Tibial nerve (tissue), 3 donors: ENCODE measurements around the gene TTC21A.

Source experiments
- CTCF ChIP-seq, 5 experiments: fragments of 200-600 bp in 3 of 5; fragments of 450-650 bp in 2 of 5; sonication (generic) in 3 of 5; IDR thresholded peaks; one replicate each; pipeline ENCODE4 v1.5.1; 2016 to 2019; ENCODE audit warnings: antibody characterized with exemption in 5 of 5, mild to moderate bottlenecking in 3 of 5, moderate library complexity in 2 of 5
- POLR2A ChIP-seq, 2 donors: fragments of 450-650 bp; IDR thresholded peaks; one replicate each; pipeline ENCODE4 v1.6.1; 2017; ENCODE audit warnings: antibody characterized with exemption in 2 of 2, mild to moderate bottlenecking in 2 of 2, moderate library complexity in 2 of 2

- TF ChIP-seq CTCF (IDR thresholded peaks at IDR 0.05) (no peak), POLR2A (IDR thresholded peaks at IDR 0.05) (no peak)
Observed at GRCh38 chr3:39181408-39182335, 74.2 kb downstream of the TTC21A start.
